Activated CD8-positive, alpha-beta memory T cell treated with anti-CD3 and anti-CD28 coated beads, Interleukin-2, amount 10 ng/mL, durations not matched to agents 7 days and 5 days (primary cell): ENCODE data around the gene DUOX1. TPM values are rescaled to one million over a fixed set of nuclear protein-coding genes. Genes with fewer than 3 reads are reported as not detected.

Experiments
- ATAC-seq: fragments of 150-1000 bp; cut with Tn5 transposase; one replicate; pipeline ENCODE4 v1.10.0; 2021; ENCODE audit warnings: moderate library complexity
- CTCF ChIA-PET: fragments of 350-600 bp; sonication (Branson Sonifier 250); formaldehyde crosslinking; loops from one replicate; lab custom pipeline; 2021; ENCODE audit warnings: antibody characterized with exemption; lab: Charles Lee
- DNase-seq: peaks from one replicate; pipeline ENCODE4 v3.0.0-alpha.2; 2020
- H3K27ac Mint-ChIP-seq: one replicate; pipeline ENCODE4 v1.8.0; 2021; ENCODE audit warnings: mild to moderate bottlenecking, mixed read lengths
- H3K27me3 Mint-ChIP-seq: one replicate; pipeline ENCODE4 v1.8.0; 2021; ENCODE audit warnings: mixed read lengths
- H3K36me3 Mint-ChIP-seq: one replicate; pipeline ENCODE4 v1.8.0; 2021; ENCODE audit warnings: mild to moderate bottlenecking, mixed read lengths
- H3K4me1 Mint-ChIP-seq: one replicate; pipeline ENCODE4 v1.8.0; 2021; ENCODE audit warnings: mixed read lengths
- H3K4me3 Mint-ChIP-seq: one replicate; pipeline ENCODE4 v1.8.0; 2021; ENCODE audit warnings: mild to moderate bottlenecking, moderate library complexity, mixed read lengths
- H3K9me3 Mint-ChIP-seq: one replicate; pipeline ENCODE4 v1.8.0; 2022; ENCODE audit warnings: low read depth, mixed read lengths
- total RNA-seq, 2 experiments: library from RNA; stranded (reverse); gene quantifications; one replicate each; pipeline ENCODE4 v1.2.3, GENCODE V29; 2021

Gene DUOX1
- total RNA-seq, 2 experiments from 2014 or later = 0.07 TPM; not detected in 1

DNA sequence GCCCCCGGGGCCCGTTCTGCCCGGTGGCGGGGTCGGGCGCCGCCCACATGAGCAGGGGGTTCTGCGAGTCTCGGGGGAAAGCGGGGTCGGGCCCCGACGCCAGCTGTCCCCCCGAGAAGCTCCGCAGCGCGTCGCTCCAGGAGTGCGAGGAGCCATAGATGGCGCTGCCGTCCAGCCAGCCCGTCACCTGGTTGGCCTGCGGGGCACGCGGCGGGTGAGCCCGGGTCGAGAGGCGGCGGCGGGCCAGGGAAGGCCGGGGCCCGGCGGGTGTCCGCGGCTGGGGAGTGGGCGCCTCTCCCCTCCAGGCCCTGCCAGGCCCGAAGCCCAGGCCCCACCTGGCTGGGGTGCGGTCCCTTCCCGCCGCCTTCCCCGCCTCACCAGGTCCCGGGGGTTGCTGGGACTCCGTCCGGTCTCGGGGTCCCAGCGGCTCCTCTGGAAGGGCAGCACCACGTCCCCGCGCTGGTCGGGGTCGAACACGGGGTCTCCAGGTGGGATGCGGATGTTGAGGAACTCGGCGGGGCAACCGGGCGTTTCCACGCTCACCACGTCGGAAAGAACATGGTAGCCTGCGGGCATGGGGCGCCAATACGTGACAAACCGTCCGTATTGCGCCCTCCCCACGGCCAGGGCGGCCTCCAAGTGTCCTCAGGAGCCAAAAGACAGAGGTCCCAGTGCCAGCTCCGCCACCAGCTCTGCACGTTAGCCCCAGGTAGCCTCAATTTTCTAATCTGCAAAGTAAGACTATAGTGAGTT, 18.2 kb upstream of the DUOX1 start:
- Mint-ChIP-seq H3K27ac (no peak overlapping the region), H3K9me3 (no peaks in the 10 kb centered on the region), H3K27me3 (peaks cover 68% of the 10 kb centered on the region), H3K4me3 (no peak overlapping the region), H3K36me3 (no peaks in the 10 kb centered on the region), H3K4me1 (peaks cover 18% of the 10 kb centered on the region)
- DNase-seq (no peak), ATAC-seq (no peak)
- CTCF ChIA-PET = no interaction called here

DNA sequence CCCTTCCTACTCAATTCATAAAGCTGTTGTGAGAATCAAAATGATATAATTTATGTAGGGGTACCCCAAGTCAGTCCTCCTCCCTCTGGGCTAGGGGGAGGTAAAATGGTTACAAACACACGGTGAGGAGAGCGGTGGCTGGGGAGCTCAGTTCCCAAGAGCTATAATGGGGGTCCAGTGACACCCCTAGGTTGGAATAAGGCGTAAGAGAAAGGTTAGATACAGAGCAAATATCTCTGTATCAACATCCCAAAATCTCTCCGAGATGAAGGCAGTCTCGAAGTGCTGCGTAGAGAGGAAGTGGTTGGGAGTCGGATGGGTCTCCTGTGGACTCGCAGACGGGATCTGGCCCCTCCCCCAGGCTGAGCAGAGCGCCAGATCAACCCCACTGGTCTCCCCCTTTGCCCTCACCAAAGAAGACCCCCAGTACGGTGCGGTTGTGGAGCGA, 17.6 kb upstream of the DUOX1 start:
- no peak overlapping the region for H3K27ac Mint-ChIP-seq
- DNase-seq (no peak), ATAC-seq (no peak)
- peak overlapping the region; percentile 8 for H3K4me3 Mint-ChIP-seq
- H3K27me3 Mint-ChIP-seq = peaks cover 74% of the 10 kb centered on the region
- H3K4me1 Mint-ChIP-seq = peaks cover 21% of the 10 kb centered on the region
- CTCF ChIA-PET = no interaction called here
- H3K36me3 Mint-ChIP-seq = no peaks in the 10 kb centered on the region
- H3K9me3 Mint-ChIP-seq = no peaks in the 10 kb centered on the region

GRCh38 chr15:45112591-45113379, 17.0 kb upstream of the DUOX1 start:
- ATAC-seq (no peak), DNase-seq (no peak)
- CTCF ChIA-PET = interaction anchor here (0.9 kb wide), 1 partner anchor 259 kb away, joined by 3 read pairs; no protein-coding TSS in a partner anchor
- H3K27me3 Mint-ChIP-seq = peaks cover 80% of the 10 kb centered on the region
- peaks cover 27% of the 10 kb centered on the region for H3K4me1 Mint-ChIP-seq
- peak overlapping the region; percentile 8 for H3K4me3 Mint-ChIP-seq
- no peak overlapping the region for H3K27ac Mint-ChIP-seq
- H3K36me3 Mint-ChIP-seq = no peaks in the 10 kb centered on the region
- H3K9me3 Mint-ChIP-seq = no peaks in the 10 kb centered on the region

- Mint-ChIP-seq H3K27me3 (peaks cover 87% of the 10 kb centered on the region), H3K9me3 (no peaks in the 10 kb centered on the region), H3K36me3 (no peaks in the 10 kb centered on the region), H3K4me1 (peaks cover 32% of the 10 kb centered on the region), H3K27ac (no peak overlapping the region), H3K4me3 (no peak overlapping the region)
- DNase-seq = no peak
- no peak for ATAC-seq
- CTCF ChIA-PET = interaction anchor here (0.9 kb wide), 1 partner anchor 260 kb away, joined by 3 read pairs; no protein-coding TSS in a partner anchor
Measured at GRCh38 chr15:45113380-45113990, 16.3 kb upstream of the DUOX1 start.

DNA sequence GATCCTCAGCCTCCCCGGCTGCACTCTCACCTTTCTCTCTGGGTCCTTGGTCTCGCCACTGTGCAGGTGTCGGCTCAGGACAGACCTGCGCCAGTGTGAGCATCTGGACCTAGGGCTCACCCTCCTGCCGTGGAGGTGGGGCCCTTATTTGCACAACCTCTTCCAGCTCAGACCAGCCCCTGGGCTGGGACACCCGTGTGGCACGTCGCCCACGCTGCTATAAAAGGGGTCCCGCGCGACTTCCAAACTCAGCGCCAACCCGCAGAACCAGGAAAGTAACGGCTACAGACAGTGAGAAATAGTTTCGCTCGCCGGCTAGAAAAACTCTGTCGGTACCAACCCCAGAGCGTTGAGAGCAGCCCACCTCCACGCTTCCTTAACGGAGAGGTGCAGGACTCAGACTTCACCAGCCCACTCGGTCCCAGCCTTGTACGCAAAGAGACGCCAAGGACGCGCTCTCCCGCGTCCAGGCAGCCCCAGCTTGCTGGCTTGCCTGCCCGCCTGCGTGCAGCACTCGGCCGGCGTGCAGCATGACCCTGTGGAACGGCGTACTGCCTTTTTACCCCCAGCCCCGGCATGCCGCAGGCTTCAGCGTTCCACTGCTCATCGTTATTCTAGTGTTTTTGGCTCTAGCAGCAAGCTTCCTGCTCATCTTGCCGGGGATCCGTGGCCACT, 15.6 kb upstream of the DUOX1 start, which contains the start of the genes DUOX2 and DUOXA2:
TSS of gene DUOX2 (minus strand) at position 97 of the 675 bp plus-strand sequence. CDS start 761 bp downstream, outside the sequence.
TSS of gene DUOXA2 (plus strand) at position 251 of the 675 bp plus-strand sequence. CDS start at position 531, 280 bp downstream.
- Mint-ChIP-seq H3K27ac (no peak within 1 kb of the TSS), H3K4me3 (no peak within 1 kb of the TSS), H3K4me1 (peaks cover 32% of the 10 kb centered on the region), H3K27me3 (peaks cover 83% of the 10 kb centered on the region), H3K36me3 (no peaks in the 10 kb centered on the region), H3K9me3 (no peaks in the 10 kb centered on the region)
- DNase-seq = no peak
- ATAC-seq = no peak
- CTCF ChIA-PET = interaction anchor here (1.2 kb wide), 1 partner anchor 17 kb away, joined by 3 read pairs; no protein-coding TSS in a partner anchor

GRCh38 chr15:45114751-45115085, 15.1 kb upstream of the DUOX1 start:
- H3K36me3 Mint-ChIP-seq = no peaks in the 10 kb centered on the region
- H3K27ac Mint-ChIP-seq = no peak overlapping the region
- H3K4me3 Mint-ChIP-seq = no peak overlapping the region
- DNase-seq = no peak
- no peaks in the 10 kb centered on the region for H3K9me3 Mint-ChIP-seq
- CTCF ChIA-PET = interaction anchor here (1.2 kb wide), 1 partner anchor 16 kb away, joined by 3 read pairs; no protein-coding TSS in a partner anchor
- ATAC-seq = no peak
- peaks cover 32% of the 10 kb centered on the region for H3K4me1 Mint-ChIP-seq
- H3K27me3 Mint-ChIP-seq = peaks cover 80% of the 10 kb centered on the region

DNA sequence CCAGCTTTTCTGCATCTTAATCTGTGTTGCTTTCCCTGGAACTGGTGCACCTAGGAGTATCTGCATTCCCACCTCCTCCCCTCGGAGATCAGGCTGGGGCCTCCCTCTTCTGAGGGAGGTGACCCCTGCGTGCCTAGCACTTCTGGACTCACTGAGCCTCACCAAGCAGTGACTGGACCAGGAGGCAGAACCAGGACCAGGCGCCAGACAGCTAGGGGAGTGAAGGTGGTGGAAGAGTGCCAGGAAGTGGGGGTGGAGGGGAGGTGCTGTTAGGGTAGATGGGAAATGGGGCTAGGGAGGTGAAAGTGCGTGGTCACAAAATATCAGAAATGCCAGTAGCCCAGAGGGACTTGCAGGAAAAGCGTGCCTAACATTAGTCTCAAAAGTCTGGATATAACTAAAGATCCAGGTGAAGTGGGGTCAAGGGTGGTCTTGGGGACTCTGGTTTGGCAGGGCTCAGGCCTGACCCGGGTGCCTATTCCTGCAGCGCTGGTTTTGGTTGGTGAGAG, 14.4 kb upstream of the DUOX1 start:
- CTCF ChIA-PET = interaction anchor here (1.2 kb wide), 1 partner anchor 16 kb away, joined by 3 read pairs; no protein-coding TSS in a partner anchor
- H3K4me1 Mint-ChIP-seq = peaks cover 32% of the 10 kb centered on the region
- no peak for ATAC-seq

GRCh38 chr15:45116006-45116481, 13.8 kb upstream of the DUOX1 start:
- no peaks in the 10 kb centered on the region for H3K9me3 Mint-ChIP-seq
- no peak overlapping the region for H3K27ac Mint-ChIP-seq
- H3K4me1 Mint-ChIP-seq = peaks cover 32% of the 10 kb centered on the region
- H3K27me3 Mint-ChIP-seq = peaks cover 72% of the 10 kb centered on the region
- H3K4me3 Mint-ChIP-seq = no peak overlapping the region
- H3K36me3 Mint-ChIP-seq = no peaks in the 10 kb centered on the region
- CTCF ChIA-PET = no interaction called here
- DNase-seq = no peak
- ATAC-seq = no peak

More for the DNA sequence above, 14.4 kb upstream of the DUOX1 start:
- no peaks in the 10 kb centered on the region for H3K9me3 Mint-ChIP-seq
- no peak for DNase-seq
- H3K4me3 Mint-ChIP-seq = no peak overlapping the region
- no peak overlapping the region for H3K27ac Mint-ChIP-seq
- H3K27me3 Mint-ChIP-seq = peaks cover 73% of the 10 kb centered on the region
- H3K36me3 Mint-ChIP-seq = no peaks in the 10 kb centered on the region

DNA sequence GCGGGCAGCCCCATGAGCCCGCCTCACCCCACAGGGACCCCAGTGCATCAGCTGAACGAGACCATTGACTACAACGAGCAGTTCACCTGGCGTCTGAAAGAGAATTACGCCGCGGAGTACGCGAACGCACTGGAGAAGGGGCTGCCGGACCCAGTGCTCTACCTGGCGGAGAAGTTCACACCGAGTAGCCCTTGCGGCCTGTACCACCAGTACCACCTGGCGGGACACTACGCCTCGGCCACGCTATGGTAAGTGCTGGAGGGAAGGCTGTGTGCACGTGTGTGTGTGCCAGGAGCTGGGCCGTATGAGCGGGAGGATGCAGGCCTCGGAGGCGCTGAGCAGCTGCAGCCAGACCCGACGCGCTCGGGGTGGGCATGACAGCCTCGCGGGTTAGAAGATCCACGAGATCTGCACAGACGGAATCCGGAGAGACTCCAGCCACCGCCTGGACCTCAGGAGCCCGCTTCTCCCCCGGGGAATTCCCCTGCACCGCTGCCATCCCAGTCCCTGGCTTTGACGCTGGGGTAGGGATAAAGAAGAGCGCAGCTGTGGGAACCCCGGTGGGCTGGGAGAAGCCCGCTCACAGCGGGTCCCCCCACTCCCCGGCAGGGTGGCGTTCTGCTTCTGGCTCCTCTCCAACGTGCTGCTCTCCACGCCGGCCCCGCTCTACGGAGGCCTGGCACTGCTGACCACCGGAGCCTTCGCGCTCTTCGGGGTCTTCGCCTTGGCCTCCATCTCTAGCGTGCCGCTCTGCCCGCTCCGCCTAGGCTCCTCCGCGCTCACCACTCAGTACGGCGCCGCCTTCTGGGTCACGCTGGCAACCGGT, 13.1 kb upstream of the DUOX1 start:
- CTCF ChIA-PET = interaction anchor here (2.3 kb wide), 1 partner anchor 19 kb away, joined by 10 read pairs; no protein-coding TSS in a partner anchor
- ATAC-seq (no peak), DNase-seq (no peak)
- H3K27ac Mint-ChIP-seq = no peak overlapping the region
- H3K9me3 Mint-ChIP-seq = no peaks in the 10 kb centered on the region
- H3K4me3 Mint-ChIP-seq = no peak overlapping the region
- peaks cover 32% of the 10 kb centered on the region for H3K4me1 Mint-ChIP-seq
- no peaks in the 10 kb centered on the region for H3K36me3 Mint-ChIP-seq
- H3K27me3 Mint-ChIP-seq = peaks cover 74% of the 10 kb centered on the region

GRCh38 chr15:45117308-45118130, 12.3 kb upstream of the DUOX1 start:
- H3K4me3 Mint-ChIP-seq = no peak overlapping the region
- no peaks in the 10 kb centered on the region for H3K36me3 Mint-ChIP-seq
- peaks cover 70% of the 10 kb centered on the region for H3K27me3 Mint-ChIP-seq
- CTCF ChIA-PET = interaction anchor here (0.8 to 2.3 kb wide), 36 partner anchors 8 to 730 kb away, joined by 3 to 25 read pairs (median 5); partner anchors contain the start of genes DUOX1, DUOXA1 and SORD
- peak; percentile 28 for ATAC-seq
- H3K27ac Mint-ChIP-seq = no peak overlapping the region
- peaks cover 25% of the 10 kb centered on the region for H3K4me1 Mint-ChIP-seq
- no peaks in the 10 kb centered on the region for H3K9me3 Mint-ChIP-seq
- no peak for DNase-seq

GRCh38 chr15:45118131-45118588, 11.6 kb upstream of the DUOX1 start:
- no peak overlapping the region for H3K4me3 Mint-ChIP-seq
- H3K36me3 Mint-ChIP-seq = no peaks in the 10 kb centered on the region
- no peak overlapping the region for H3K27ac Mint-ChIP-seq
- ATAC-seq = peak; percentile 99
- H3K4me1 Mint-ChIP-seq = peaks cover 24% of the 10 kb centered on the region
- H3K27me3 Mint-ChIP-seq = peaks cover 66% of the 10 kb centered on the region
- no peaks in the 10 kb centered on the region for H3K9me3 Mint-ChIP-seq
- CTCF ChIA-PET = interaction anchor here (0.5 to 2.3 kb wide), 44 partner anchors 9 to 749 kb away, joined by 3 to 25 read pairs (median 4); partner anchors contain the start of genes DUOX1, DUOXA1 and SORD
- peak; percentile 89 for DNase-seq
